ENCODE measurements around the gene ENPP3.

GRCh38 chr6:131641554-131641953 is 4.5 kb downstream of the ENPP3 start:
- no peak for TF ChIP-seq CTCF (IDR thresholded peaks at IDR 0.05; ENCODE audit: insufficient read depth, low read length, poor library complexity, severe bottlenecking)
- TF ChIP-seq EZH2phosphoT487 (conservative IDR thresholded peaks at IDR 0.05; ENCODE audit: low read length): no peak
